Testis (tissue), 3 donors: ENCODE measurements around the gene GASK1A. TPM values are rescaled to one million over a fixed set of nuclear protein-coding genes. Genes with fewer than 3 reads are reported as not detected.

Source experiments
- DNase-seq: peaks from one replicate; pipeline ENCODE4 v3.0.0-alpha.2; 2019
- H3K27ac ChIP-seq, 2 donors: fragments of 200-600 bp; sonication (generic); one replicate each; pipeline ENCODE4 v1.5.1; 2019
- H3K27me3 ChIP-seq: fragments of 200-600 bp; sonication (generic); one replicate; pipeline ENCODE4 v1.5.1; 2019
- H3K36me3 ChIP-seq: fragments of 200-600 bp; sonication (generic); one replicate; pipeline ENCODE4 v1.5.1; 2017; ENCODE audit warnings: low read depth; ENCODE audit errors: missing control alignments
- H3K4me1 ChIP-seq: fragments of 200-600 bp; sonication (generic); one replicate; pipeline ENCODE4 v1.5.1; 2019
- H3K4me3 ChIP-seq, 2 donors: fragments of 200-600 bp; sonication (generic); one replicate each; pipeline ENCODE4 v1.5.1; 2017 to 2019
- H3K9me3 ChIP-seq: fragments of 200-600 bp; sonication (generic); one replicate; pipeline ENCODE4 v1.5.1; 2017
- POLR2A ChIP-seq: fragments of 450-650 bp; IDR thresholded peaks from one replicate; pipeline ENCODE4 v1.6.1; 2017; ENCODE audit warnings: antibody characterized with exemption, mild to moderate bottlenecking, moderate library complexity
- WGBS, 2 donors: methylation state at CpG; one replicate each; pipeline ENCODE4 v1.1.5; 2018; 5-methylcytosine and 5-hydroxymethylcytosine counted together
- intact Hi-C: fragments of 100-400 bp; cut with DNase I; formaldehyde crosslinking; loops from one replicate; pipeline ENCODE4 v1.15.1; 2023; ENCODE audit warnings: low total_unique reads
- polyA plus RNA-seq: library from polyadenylated mRNA; stranded (reverse); fragments of 350-450 nt; fragmentation: Illumina TruSeq; extraction: RNeasy Lipid Tissue Mini Kit (QIAGEN cat#74804); gene quantifications from one replicate; pipeline ENCODE4 v1.2.3, GENCODE V29; 2014; ENCODE audit warnings: low read depth, low replicate concordance; ENCODE audit not compliant: insufficient read depth
- total RNA-seq, 2 donors: library from RNA; depleted of rRNA; stranded (reverse); fragments of >200 nt; gene quantifications; one replicate each; pipeline ENCODE4 v1.2.3, GENCODE V29; 2016
- TF ChIP-seq, protein P1 (sequence below), 3 experiments: fragments of 450-650 bp in 2 of 3; fragments of 200-600 bp in 1 of 3; sonication (generic) in 1 of 3; IDR thresholded peaks; one replicate each; pipeline ENCODE4 v1.5.1; 2016 to 2019; ENCODE audit warnings: antibody characterized with exemption in 3 of 3, mild to moderate bottlenecking in 2 of 3, moderate library complexity in 1 of 3

Gene GASK1A
- total and polyA plus RNA-seq, 3 donors from 2014 or later = 6.2 to 22.2 (median 18.7) TPM

DNA sequence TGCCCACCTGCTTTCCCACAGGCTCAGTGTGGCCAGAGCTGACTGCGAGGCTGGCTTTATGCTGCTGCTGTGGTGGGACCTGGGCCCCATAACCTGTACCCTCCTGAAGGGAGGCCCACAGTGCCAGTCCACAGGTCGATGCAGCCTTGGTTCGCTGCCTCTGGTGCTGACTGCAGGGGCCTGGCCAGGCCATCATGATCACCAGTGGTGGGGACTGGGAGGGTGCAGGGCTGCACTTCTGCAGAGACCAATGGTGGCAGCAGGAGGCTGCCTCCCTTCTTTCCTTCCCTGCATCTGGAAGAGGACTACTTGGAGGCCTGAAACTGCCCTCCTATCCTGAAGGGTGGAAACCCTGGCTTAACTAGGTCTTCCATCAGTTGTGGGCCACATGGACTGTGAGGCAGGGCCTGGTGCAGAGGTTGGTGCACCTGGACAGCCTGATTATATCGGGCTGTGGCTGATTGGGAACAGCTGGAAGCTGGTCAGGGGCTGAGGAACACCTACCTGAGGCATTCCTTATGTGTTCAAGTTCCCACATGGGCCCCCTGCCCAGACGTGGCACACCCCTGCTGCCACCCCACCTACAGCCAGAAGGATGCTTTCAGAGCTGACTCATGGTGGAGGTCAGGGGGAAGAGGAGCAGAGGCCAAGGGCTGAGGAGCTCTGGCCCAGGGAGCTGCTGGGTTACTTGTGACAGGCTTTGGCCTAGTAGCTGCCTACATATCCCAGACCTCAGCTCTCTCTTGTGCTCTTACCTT, 97.0 kb downstream of the GASK1A start:
- no peaks in the 10 kb centered on the region for H3K27me3 ChIP-seq
- peak overlapping the region in 1 of 2 donors; percentile 28 for H3K27ac ChIP-seq
- no peak for DNase-seq
- H3K36me3 ChIP-seq = no peaks in the 10 kb centered on the region
- H3K9me3 ChIP-seq = no peaks in the 10 kb centered on the region
- no peak overlapping the region for H3K4me3 ChIP-seq
- H3K4me1 ChIP-seq = peaks cover 5% of the 10 kb centered on the region
- intact Hi-C loops = no loop called here
- TF ChIP-seq POLR2A = no peak
- TF ChIP-seq, protein P1, sequence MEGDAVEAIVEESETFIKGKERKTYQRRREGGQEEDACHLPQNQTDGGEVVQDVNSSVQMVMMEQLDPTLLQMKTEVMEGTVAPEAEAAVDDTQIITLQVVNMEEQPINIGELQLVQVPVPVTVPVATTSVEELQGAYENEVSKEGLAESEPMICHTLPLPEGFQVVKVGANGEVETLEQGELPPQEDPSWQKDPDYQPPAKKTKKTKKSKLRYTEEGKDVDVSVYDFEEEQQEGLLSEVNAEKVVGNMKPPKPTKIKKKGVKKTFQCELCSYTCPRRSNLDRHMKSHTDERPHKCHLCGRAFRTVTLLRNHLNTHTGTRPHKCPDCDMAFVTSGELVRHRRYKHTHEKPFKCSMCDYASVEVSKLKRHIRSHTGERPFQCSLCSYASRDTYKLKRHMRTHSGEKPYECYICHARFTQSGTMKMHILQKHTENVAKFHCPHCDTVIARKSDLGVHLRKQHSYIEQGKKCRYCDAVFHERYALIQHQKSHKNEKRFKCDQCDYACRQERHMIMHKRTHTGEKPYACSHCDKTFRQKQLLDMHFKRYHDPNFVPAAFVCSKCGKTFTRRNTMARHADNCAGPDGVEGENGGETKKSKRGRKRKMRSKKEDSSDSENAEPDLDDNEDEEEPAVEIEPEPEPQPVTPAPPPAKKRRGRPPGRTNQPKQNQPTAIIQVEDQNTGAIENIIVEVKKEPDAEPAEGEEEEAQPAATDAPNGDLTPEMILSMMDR (IDR thresholded peaks at IDR 0.05) = no peak
- WGBS, 2 donors = 88 to 90% methylated on average over 2 to 5 of the region's 5 CpGs

DNA sequence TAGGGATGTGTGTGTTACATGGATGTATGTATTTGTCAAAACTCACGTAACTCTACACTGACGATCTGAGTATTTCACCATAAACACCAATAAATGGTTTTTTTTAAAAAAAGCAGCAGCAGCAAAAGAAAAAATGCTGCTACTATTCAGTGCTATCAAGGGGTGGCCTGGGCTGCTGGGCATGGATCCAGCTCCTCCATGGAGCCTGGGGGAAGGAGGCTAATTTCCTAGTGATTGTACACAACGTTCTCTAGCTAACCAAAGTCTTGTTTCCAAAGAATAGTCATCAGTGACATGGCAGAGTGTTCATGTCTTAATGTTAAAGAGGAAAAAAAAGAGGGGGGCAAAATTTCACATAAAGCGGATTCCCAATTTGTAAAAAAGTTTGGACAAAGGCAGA, 97.7 kb downstream of the GASK1A start:
- peak; percentile 56 for DNase-seq
- Histone ChIP-seq H3K9me3 (no peaks in the 10 kb centered on the region), H3K27ac (peak overlapping the region in 1 of 2 donors; percentile 2), H3K4me3 (no peak overlapping the region), H3K4me1 (peaks cover 5% of the 10 kb centered on the region), H3K27me3 (no peaks in the 10 kb centered on the region), H3K36me3 (no peaks in the 10 kb centered on the region)
- WGBS, 2 donors = 57 to 69% methylated on average over 4 of the region's 4 CpGs
- intact Hi-C loops = no loop called here
- TF ChIP-seq, protein P1 (IDR thresholded peaks at IDR 0.05) = no peak
- TF ChIP-seq POLR2A = no peak

DNA sequence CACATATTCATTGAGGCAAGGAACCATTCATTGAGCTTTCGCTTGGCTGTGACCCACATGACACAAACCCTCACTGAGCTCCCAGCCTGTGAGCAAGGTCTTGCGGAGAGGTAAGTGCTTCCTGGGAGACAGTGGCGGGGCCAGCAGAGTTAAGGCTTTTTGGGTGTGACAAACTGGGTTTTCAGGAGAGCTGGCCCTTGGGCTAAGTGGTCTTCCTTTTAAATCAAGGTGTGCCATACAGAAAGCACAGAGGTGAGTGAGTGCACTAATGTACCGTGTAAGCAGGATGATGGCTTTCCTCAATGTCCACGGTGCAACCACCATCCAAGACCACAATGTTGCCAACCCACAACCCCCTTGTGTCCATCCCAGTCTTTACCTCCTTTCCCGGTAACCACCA, 98.2 kb downstream of the GASK1A start:
- Histone ChIP-seq H3K36me3 (no peaks in the 10 kb centered on the region), H3K27ac (peak overlapping the region in 1 of 2 donors; percentile 2), H3K27me3 (no peaks in the 10 kb centered on the region), H3K9me3 (no peaks in the 10 kb centered on the region), H3K4me3 (no peak overlapping the region), H3K4me1 (peaks cover 5% of the 10 kb centered on the region)
- 92 to 95% methylated on average over 6 of the region's 6 CpGs for WGBS, 2 donors
- intact Hi-C loops = no loop called here
- DNase-seq = no peak
- TF ChIP-seq, protein P1 (IDR thresholded peaks at IDR 0.05) = no peak
- TF ChIP-seq POLR2A = no peak

DNA sequence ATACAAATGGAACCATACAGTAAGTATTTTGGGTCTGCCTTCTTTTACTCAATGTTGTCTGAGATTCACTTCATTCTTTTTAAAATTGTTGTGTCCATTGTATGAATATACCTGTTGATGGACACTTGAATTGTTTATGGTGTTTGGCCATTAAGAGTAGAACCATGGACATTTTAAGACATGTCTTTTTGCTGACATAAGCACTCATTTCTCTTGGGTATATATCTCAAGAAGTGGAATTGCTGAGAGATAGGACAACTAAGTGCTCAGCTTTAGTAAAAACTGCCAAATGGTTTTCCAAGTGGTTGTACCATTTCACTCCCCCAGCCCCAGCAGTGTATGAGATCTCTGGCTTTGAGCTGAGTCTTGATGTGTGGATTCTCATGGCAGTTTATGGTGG, 98.6 kb downstream of the GASK1A start:
- Histone ChIP-seq H3K4me1 (peaks cover 5% of the 10 kb centered on the region), H3K4me3 (no peak overlapping the region), H3K36me3 (no peaks in the 10 kb centered on the region), H3K9me3 (no peaks in the 10 kb centered on the region), H3K27ac (no peak overlapping the region), H3K27me3 (no peaks in the 10 kb centered on the region)
- TF ChIP-seq, protein P1 (IDR thresholded peaks at IDR 0.05) = no peak
- TF ChIP-seq POLR2A = no peak
- no peak for DNase-seq
- intact Hi-C loops = no loop called here
